Measurements from ENCODE around the gene ELP1.

DNA sequence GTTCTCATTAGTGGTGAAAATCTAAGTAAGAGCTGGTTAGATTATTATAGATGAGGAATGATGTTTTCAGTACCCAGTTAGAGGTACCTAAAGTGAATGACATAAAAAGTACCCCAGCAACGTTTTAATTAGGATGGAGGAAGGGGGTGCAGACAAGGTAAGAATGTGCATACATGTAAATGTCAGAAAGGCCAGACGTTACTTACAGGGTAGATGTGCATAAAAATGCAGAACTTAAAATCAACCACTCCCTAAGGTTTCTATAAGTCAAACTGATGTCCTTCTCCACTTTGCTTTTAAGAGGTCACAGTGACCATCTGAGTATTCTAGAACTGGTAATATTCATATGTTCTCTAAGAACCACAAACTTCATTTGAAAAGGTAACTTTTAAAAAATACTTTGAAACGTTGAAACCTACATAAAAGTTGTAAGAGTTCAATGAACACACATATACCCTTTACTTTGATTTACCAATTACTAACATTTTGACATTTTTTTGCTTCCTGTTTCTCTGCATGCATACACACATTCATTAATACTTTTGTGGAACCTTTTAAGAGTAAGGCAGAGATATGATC, 53.1 kb downstream of the ELP1 start:
- TF ChIP-seq, protein P1, sequence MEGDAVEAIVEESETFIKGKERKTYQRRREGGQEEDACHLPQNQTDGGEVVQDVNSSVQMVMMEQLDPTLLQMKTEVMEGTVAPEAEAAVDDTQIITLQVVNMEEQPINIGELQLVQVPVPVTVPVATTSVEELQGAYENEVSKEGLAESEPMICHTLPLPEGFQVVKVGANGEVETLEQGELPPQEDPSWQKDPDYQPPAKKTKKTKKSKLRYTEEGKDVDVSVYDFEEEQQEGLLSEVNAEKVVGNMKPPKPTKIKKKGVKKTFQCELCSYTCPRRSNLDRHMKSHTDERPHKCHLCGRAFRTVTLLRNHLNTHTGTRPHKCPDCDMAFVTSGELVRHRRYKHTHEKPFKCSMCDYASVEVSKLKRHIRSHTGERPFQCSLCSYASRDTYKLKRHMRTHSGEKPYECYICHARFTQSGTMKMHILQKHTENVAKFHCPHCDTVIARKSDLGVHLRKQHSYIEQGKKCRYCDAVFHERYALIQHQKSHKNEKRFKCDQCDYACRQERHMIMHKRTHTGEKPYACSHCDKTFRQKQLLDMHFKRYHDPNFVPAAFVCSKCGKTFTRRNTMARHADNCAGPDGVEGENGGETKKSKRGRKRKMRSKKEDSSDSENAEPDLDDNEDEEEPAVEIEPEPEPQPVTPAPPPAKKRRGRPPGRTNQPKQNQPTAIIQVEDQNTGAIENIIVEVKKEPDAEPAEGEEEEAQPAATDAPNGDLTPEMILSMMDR (IDR thresholded peaks at IDR 0.05; ENCODE audit: insufficient read depth, low read length), result no peak
- TF ChIP-seq, protein P2, sequence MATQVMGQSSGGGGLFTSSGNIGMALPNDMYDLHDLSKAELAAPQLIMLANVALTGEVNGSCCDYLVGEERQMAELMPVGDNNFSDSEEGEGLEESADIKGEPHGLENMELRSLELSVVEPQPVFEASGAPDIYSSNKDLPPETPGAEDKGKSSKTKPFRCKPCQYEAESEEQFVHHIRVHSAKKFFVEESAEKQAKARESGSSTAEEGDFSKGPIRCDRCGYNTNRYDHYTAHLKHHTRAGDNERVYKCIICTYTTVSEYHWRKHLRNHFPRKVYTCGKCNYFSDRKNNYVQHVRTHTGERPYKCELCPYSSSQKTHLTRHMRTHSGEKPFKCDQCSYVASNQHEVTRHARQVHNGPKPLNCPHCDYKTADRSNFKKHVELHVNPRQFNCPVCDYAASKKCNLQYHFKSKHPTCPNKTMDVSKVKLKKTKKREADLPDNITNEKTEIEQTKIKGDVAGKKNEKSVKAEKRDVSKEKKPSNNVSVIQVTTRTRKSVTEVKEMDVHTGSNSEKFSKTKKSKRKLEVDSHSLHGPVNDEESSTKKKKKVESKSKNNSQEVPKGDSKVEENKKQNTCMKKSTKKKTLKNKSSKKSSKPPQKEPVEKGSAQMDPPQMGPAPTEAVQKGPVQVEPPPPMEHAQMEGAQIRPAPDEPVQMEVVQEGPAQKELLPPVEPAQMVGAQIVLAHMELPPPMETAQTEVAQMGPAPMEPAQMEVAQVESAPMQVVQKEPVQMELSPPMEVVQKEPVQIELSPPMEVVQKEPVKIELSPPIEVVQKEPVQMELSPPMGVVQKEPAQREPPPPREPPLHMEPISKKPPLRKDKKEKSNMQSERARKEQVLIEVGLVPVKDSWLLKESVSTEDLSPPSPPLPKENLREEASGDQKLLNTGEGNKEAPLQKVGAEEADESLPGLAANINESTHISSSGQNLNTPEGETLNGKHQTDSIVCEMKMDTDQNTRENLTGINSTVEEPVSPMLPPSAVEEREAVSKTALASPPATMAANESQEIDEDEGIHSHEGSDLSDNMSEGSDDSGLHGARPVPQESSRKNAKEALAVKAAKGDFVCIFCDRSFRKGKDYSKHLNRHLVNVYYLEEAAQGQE (IDR thresholded peaks at IDR 0.05; ENCODE audit: insufficient replicate concordance, low read depth), result no peak
- TF ChIP-seq POLR2AphosphoS5 (IDR thresholded peaks at IDR 0.05; ENCODE audit: low read depth), result no peak
- TF ChIP-seq GABPA (IDR thresholded peaks at IDR 0.05; ENCODE audit: low read depth), result no peak

Data from HL-60 (cell line).